GM12878 (cell line): Measurements from ENCODE around the gene EML3. TPM values are rescaled to one million over a fixed set of nuclear protein-coding genes. Genes with fewer than 3 reads are reported as not detected.

Experiments used
- ATF2 ChIP-seq: IDR thresholded peaks from 2 replicates; pipeline ENCODE4 v1.6.1; 2012; ENCODE audit warnings: low read length, inconsistent platforms
- ATF3 ChIP-seq: IDR thresholded peaks from 2 replicates; pipeline ENCODE4 v1.6.1; 2011; ENCODE audit warnings: low read depth, mild to moderate bottlenecking, low read length, moderate library complexity, borderline replicate concordance; ENCODE audit errors: extremely low read depth
- BCL3 ChIP-seq: IDR thresholded peaks from 2 replicates; pipeline ENCODE4 v1.6.1; 2011; ENCODE audit warnings: borderline replicate concordance, low read depth, mild to moderate bottlenecking, moderate library complexity, low read length; ENCODE audit not compliant: insufficient read depth, poor library complexity, severe bottlenecking
- BHLHE40 ChIP-seq, 2 experiments: fragments of 450-650 bp in 1 of 2; IDR thresholded peaks; 2 replicates each; pipeline ENCODE4 v1.6.1; 2011 to 2017; ENCODE audit warnings: low read depth in 2 of 2, borderline replicate concordance in 1 of 2, improper control_type of control experiment in 1 of 2, low read length in 1 of 2, mild to moderate bottlenecking in 1 of 2
- BRCA1 ChIP-seq: IDR thresholded peaks from 2 replicates; pipeline ENCODE4 v1.6.1; 2011; ENCODE audit warnings: low read depth, low read length, improper control_type of control experiment
- CBX3 ChIP-seq: fragments of 200-600 bp; sonication (generic); IDR thresholded peaks from 2 replicates; pipeline ENCODE4 v1.6.1; 2016; ENCODE audit warnings: low read depth, borderline replicate concordance
- EED ChIP-seq: sonication (generic); IDR thresholded peaks from 2 replicates; pipeline ENCODE4 v1.6.1; 2016; ENCODE audit warnings: antibody characterized with exemption, low read depth
- EZH2 ChIP-seq: IDR thresholded peaks from 2 replicates; pipeline ENCODE4 v1.6.1; 2012; ENCODE audit warnings: low read depth, mild to moderate bottlenecking, control low read depth, inconsistent platforms, low read length, borderline replicate concordance; ENCODE audit not compliant: control insufficient read depth
- IKZF1 ChIP-seq: fragments of 450-650 bp; conservative IDR thresholded peaks from 2 replicates; pipeline ENCODE4 v1.6.1; 2017; ENCODE audit warnings: antibody characterized with exemption, mild to moderate bottlenecking
- JUNB ChIP-seq: IDR thresholded peaks from 2 replicates; pipeline ENCODE4 v1.6.1; 2016; ENCODE audit warnings: antibody characterized with exemption, mild to moderate bottlenecking
- MTA3 ChIP-seq: IDR thresholded peaks from 2 replicates; pipeline ENCODE4 v1.6.1; 2012; ENCODE audit warnings: low read length, inconsistent platforms, borderline replicate concordance
- MXI1 ChIP-seq: fragments of 150-350 bp; IDR thresholded peaks from 2 replicates; pipeline ENCODE4 v1.6.1; 2011; ENCODE audit warnings: low read depth, mild to moderate bottlenecking, inconsistent platforms, low read length, improper control_type of control experiment
- NFIC ChIP-seq: IDR thresholded peaks from 2 replicates; pipeline ENCODE4 v1.6.1; 2012; ENCODE audit warnings: low read depth, mild to moderate bottlenecking, inconsistent platforms, low read length, moderate library complexity
- NR2F1 ChIP-seq: fragments of 450-650 bp; conservative IDR thresholded peaks from 2 replicates; pipeline ENCODE4 v1.6.1; 2017; ENCODE audit warnings: mild to moderate bottlenecking
- RUNX3 ChIP-seq: IDR thresholded peaks from 2 replicates; pipeline ENCODE4 v1.6.1; 2012; ENCODE audit warnings: low read length, inconsistent platforms
- SIX5 ChIP-seq: IDR thresholded peaks from 2 replicates; pipeline ENCODE4 v1.6.1; 2011; ENCODE audit warnings: mild to moderate bottlenecking, low read depth, low read length, moderate library complexity; ENCODE audit not compliant: severe bottlenecking
- STAT1 ChIP-seq: fragments of 450-650 bp; conservative IDR thresholded peaks from 2 replicates; pipeline ENCODE4 v1.6.1; 2014; ENCODE audit warnings: antibody characterized with exemption, mild to moderate bottlenecking
- TARDBP ChIP-seq: IDR thresholded peaks from 2 replicates; pipeline ENCODE4 v1.6.1; 2016; ENCODE audit warnings: borderline replicate concordance
- ZBTB33 ChIP-seq: fragments of 450-650 bp; IDR thresholded peaks from 2 replicates; pipeline ENCODE4 v1.6.1; 2017; ENCODE audit warnings: mild to moderate bottlenecking
- ZNF687 ChIP-seq: fragments of 450-650 bp; IDR thresholded peaks from 2 replicates; pipeline ENCODE4 v1.6.1; 2017; ENCODE audit warnings: mild to moderate bottlenecking, moderate library complexity
- polyA plus RNA-seq, 11 experiments: library from polyadenylated mRNA; depleted of rRNA in 4 of 11; unstranded in 6 of 11; stranded (reverse) in 5 of 11; fragments of >200 nt; fragmentation: Nextera tagmentation in 4 of 11; fragmentation: Illumina TruSeq in 1 of 11; extraction: Ambion mirVana in 4 of 11; extraction: Trizol in 1 of 11; gene quantifications; 1 replicate in 1 of 11; 2 replicates in 10 of 11; pipeline versions ENCODE4 v1.2.1 to v1.2.3, GENCODE V29; 2011 to 2016; ENCODE audit warnings: inconsistent platforms in 2 of 11, missing spikeins in 2 of 11, low read depth in 1 of 11
- total RNA-seq, 4 experiments: library from RNA; depleted of rRNA in 3 of 4; stranded (reverse); fragments of >200 nt in 3 of 4; fragmentation: Illumina TruSeq in 1 of 4; extraction: Trizol in 1 of 4; gene quantifications; 2 replicates each; pipeline versions ENCODE4 v1.2.1 to v1.2.3, GENCODE V29; 2013 to 2021

EML3 gene
- total and polyA plus RNA-seq, 10 of the 15 experiments (the other 5 are each of a cell fraction or from before 2014, with no cell fraction given) = 0.58 to 82.5 (median 24.8) TPM

- TF ChIP-seq TARDBP = no peak
- TF ChIP-seq ZNF687 = 0 out of 2 replicates have a peak, but pooled peaks have one; percentile 7
- TF ChIP-seq BRCA1 = no peak
- TF ChIP-seq ATF3 = no peak
- TF ChIP-seq RUNX3 = peak; percentile 73; the same call in 1 of the 2 replicates
- TF ChIP-seq BCL3 = peak; percentile 2
- TF ChIP-seq IKZF1 = 0 out of 2 replicates have a peak, but pooled peaks have one; percentile 9
- TF ChIP-seq EZH2 = no peak
- TF ChIP-seq EED = peak; percentile 37; the same call in 1 of the 2 replicates
- TF ChIP-seq MXI1 = no peak
- TF ChIP-seq BHLHE40 (IDR thresholded peaks at IDR 0.05; ENCODE audit: borderline replicate concordance in 1 of 2, low read depth in 2 of 2, low read length in 1 of 2) = peak in 1 of 2 experiments; percentile 18; a peak in 1 of 4 replicates
- TF ChIP-seq JUNB = no peak; the same call in 1 of the 2 replicates
- peak; percentile 79 for TF ChIP-seq MTA3
- TF ChIP-seq STAT1 = no peak
- no peak for TF ChIP-seq SIX5
- TF ChIP-seq NFIC = peak; percentile 43; the same call in 1 of the 2 replicates
- TF ChIP-seq ATF2 = peak; percentile 16; the same call in 1 of the 2 replicates
- no peak for TF ChIP-seq CBX3
- TF ChIP-seq ZBTB33 = no peak
- TF ChIP-seq NR2F1 = 0 out of 2 replicates have a peak, but pooled peaks have one; percentile 8
Observed at GRCh38 chr11:62556875-62557631, 55.5 kb downstream of the EML3 start (continued).
